SU-DHL-6 (cell line): ENCODE results near the gene DCTN2.

ENCODE experiments used
- H2AFZ ChIP-seq: fragments of 200-600 bp; sonication (generic); 2 replicates; pipeline ENCODE4 v1.6.1; 2014; ENCODE audit warnings: low read depth, mild to moderate bottlenecking, moderate library complexity, mixed read lengths, antibody characterized with exemption, low read length; ENCODE audit not compliant: severe bottlenecking
- H3F3A ChIP-seq: fragments of 200-600 bp; shearing (Covaris generic); 2 replicates; pipeline ENCODE4 v1.6.0; 2016; ENCODE audit warnings: antibody characterized with exemption, mild to moderate bottlenecking; ENCODE audit not compliant: insufficient read depth
- H3K27ac ChIP-seq: fragments of 200-600 bp; sonication (generic); 2 replicates; pipeline ENCODE4 v1.5.1; 2016; ENCODE audit warnings: low read depth, mild to moderate bottlenecking, low read length, moderate library complexity, mixed read lengths
- H3K27me3 ChIP-seq: fragments of 200-600 bp; sonication (generic), shearing (Covaris generic); 2 replicates; pipeline ENCODE4 v1.6.0; 2014; ENCODE audit warnings: mild to moderate bottlenecking, low read length
- H3K36me3 ChIP-seq: fragments of 200-600 bp; sonication (generic); 2 replicates; pipeline ENCODE4 v1.6.1; 2014; ENCODE audit warnings: mild to moderate bottlenecking, low read length, mixed read lengths
- H3K4me2 ChIP-seq: fragments of 300-600, 200-600 bp; shearing (Covaris generic), sonication (generic); 2 replicates; pipeline ENCODE4 v1.6.0; 2014; ENCODE audit warnings: low read length, low read depth, mild to moderate bottlenecking; ENCODE audit not compliant: poor library complexity, severe bottlenecking
- H3K4me3 ChIP-seq: fragments of 200-600 bp; sonication (generic); 2 replicates; pipeline ENCODE4 v1.5.1; 2014; ENCODE audit warnings: antibody characterized with exemption, low read length, mild to moderate bottlenecking, mixed read lengths; ENCODE audit not compliant: insufficient read depth, poor library complexity, severe bottlenecking
- H3K79me2 ChIP-seq: fragments of 200-600 bp; sonication (generic); 2 replicates; pipeline ENCODE4 v1.6.1; 2014; ENCODE audit warnings: mild to moderate bottlenecking, low read length, moderate library complexity; ENCODE audit not compliant: insufficient read depth
- H3K9ac ChIP-seq: fragments of 200-600 bp; sonication (generic); 2 replicates; pipeline ENCODE4 v1.7.0; 2014; ENCODE audit warnings: mild to moderate bottlenecking, low read length
- H3K9me2 ChIP-seq: fragments of 200-600 bp; sonication (generic); replicated peaks from 2 replicates; pipeline ENCODE4 v1.6.1; 2014; ENCODE audit warnings: low read length; ENCODE audit not compliant: insufficient read depth
- H3K9me3 ChIP-seq: fragments of 200-600 bp; sonication (generic); 2 replicates; pipeline ENCODE4 v1.6.1; 2014; ENCODE audit warnings: low read length, mixed read lengths; ENCODE audit not compliant: insufficient read depth
- H4K20me1 ChIP-seq: fragments of 200-600 bp; sonication (generic); 2 replicates; pipeline ENCODE4 v1.6.1; 2014; ENCODE audit warnings: low read depth, mild to moderate bottlenecking, antibody characterized with exemption, low read length, moderate library complexity, mixed read lengths
- EZH2phosphoT487 ChIP-seq: fragments of 200-600 bp; sonication (generic), shearing (Covaris generic); conservative IDR thresholded peaks from 2 replicates; pipeline ENCODE4 v1.6.1; 2018; ENCODE audit warnings: mild to moderate bottlenecking, antibody characterized with exemption, low read length, moderate library complexity, mixed read lengths
- TF ChIP-seq, protein P1 (sequence below): fragments of 200-600 bp; sonication (generic); IDR thresholded peaks from one replicate; pipeline ENCODE4 v1.5.1; 2017; ENCODE audit warnings: antibody characterized with exemption, mild to moderate bottlenecking, low read length, moderate library complexity; ENCODE audit not compliant: insufficient read depth, poor library complexity, severe bottlenecking

DCTN2 gene

DNA sequence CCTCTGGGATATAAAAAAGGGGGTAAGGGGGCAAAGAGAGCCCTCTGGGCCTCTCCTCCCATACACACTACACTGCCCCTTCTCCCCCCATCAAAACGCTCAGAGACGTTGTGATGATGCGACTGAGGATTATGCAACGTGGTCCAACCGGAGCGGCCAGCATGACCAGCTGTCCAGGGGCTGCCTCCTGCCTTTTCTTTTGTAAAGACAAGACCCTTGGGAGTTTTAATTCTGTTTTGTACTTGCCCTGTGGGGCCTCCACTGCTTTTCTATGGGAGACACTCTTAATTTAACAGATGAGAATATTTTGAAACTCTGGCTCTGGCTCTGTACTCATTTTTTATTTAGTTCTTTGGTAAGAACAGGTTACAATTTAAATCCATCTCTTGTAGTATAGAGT is 17.2 kb downstream of the DCTN2 start:
- Histone ChIP-seq H3K36me3 (no peaks in the 10 kb centered on the region; the same call in 1 of the 2 replicates), H3K27me3 (no peaks in the 10 kb centered on the region), H3K9ac (no peak overlapping the region), H3K79me2 (no peaks in the 10 kb centered on the region; the same call in 1 of the 2 replicates), H3K4me2 (no peak overlapping the region), H2AFZ (no peak overlapping the region), H3K4me3 (no peak overlapping the region), H3K9me2 (no peaks in the 10 kb centered on the region), H3K27ac (no peak overlapping the region), H3K9me3 (no peaks in the 10 kb centered on the region), H3F3A (peaks cover 12% of the 10 kb centered on the region; the same call in 1 of the 2 replicates), H4K20me1 (no peaks in the 10 kb centered on the region)
- TF ChIP-seq, protein P1, sequence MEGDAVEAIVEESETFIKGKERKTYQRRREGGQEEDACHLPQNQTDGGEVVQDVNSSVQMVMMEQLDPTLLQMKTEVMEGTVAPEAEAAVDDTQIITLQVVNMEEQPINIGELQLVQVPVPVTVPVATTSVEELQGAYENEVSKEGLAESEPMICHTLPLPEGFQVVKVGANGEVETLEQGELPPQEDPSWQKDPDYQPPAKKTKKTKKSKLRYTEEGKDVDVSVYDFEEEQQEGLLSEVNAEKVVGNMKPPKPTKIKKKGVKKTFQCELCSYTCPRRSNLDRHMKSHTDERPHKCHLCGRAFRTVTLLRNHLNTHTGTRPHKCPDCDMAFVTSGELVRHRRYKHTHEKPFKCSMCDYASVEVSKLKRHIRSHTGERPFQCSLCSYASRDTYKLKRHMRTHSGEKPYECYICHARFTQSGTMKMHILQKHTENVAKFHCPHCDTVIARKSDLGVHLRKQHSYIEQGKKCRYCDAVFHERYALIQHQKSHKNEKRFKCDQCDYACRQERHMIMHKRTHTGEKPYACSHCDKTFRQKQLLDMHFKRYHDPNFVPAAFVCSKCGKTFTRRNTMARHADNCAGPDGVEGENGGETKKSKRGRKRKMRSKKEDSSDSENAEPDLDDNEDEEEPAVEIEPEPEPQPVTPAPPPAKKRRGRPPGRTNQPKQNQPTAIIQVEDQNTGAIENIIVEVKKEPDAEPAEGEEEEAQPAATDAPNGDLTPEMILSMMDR: no peak
- no peak for TF ChIP-seq EZH2phosphoT487

DNA sequence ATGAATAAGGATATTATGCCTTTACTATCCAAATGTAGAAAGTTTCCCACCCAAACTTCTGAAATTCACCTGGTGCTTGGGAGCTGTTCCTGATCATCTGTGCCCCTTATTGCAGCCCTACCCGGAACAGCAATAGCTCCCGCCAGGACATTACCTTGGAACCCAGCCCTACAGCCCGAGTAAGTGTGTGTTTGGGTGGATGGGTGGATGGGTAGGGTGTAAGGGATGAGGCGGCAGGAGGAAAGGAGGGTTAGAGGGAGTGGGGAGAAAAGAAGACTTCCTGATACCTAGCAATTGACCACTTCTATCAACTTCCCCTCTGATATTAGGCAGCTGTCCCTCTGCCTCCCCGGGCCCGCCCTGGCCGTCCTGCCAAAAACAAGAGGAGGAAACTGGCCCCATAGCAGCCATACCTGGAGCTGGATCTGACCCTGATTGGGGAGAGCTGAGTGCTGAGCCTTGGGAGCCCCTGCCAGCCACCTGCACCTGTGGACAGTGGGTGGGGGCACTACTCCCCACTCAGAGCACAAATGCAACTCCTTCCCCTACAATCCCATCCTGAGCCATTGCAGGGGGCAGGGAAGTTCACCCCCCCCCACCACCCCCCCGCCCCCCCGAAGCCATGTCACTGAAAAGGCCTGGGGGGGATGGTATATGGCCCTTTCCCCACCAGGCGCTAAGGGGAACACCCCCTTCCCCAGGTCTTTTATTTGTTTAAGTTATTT is 18.0 kb downstream of the DCTN2 start:
- no peaks in the 10 kb centered on the region for H4K20me1 ChIP-seq
- no peak overlapping the region for H3K9ac ChIP-seq
- no peak overlapping the region for H3K4me2 ChIP-seq
- peaks cover 12% of the 10 kb centered on the region; the same call in 1 of the 2 replicates for H3F3A ChIP-seq
- no peaks in the 10 kb centered on the region for H3K27me3 ChIP-seq
- no peaks in the 10 kb centered on the region; the same call in 1 of the 2 replicates for H3K36me3 ChIP-seq
- TF ChIP-seq EZH2phosphoT487: no peak
- TF ChIP-seq, protein P1: no peak
- no peaks in the 10 kb centered on the region for H3K9me2 ChIP-seq
- peaks cover 4% of the 10 kb centered on the region; the same call in 1 of the 2 replicates for H3K79me2 ChIP-seq
- no peak overlapping the region for H3K27ac ChIP-seq
- H3K9me3 ChIP-seq: no peaks in the 10 kb centered on the region
- H2AFZ ChIP-seq: no peak overlapping the region
- no peak overlapping the region for H3K4me3 ChIP-seq

DNA sequence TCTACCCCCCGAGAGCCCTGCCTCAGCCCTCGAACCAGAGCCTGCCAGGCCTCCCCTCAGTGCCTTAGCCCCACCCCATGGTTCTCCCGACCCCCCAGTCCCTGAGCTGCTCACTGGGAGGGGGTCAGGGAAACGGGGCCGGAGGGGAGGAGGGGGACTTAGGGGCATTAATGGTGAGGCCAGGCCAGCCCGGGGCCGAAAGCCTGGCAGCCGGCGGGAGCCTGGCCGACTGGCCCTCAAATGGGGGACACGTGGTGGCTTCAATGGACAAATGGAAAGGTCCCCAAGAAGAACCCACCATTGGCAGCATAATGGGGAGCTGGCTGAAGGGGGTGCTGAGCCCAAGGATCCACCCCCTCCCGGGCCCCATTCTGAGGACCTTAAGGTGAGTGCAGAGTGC is 18.8 kb downstream of the DCTN2 start:
- Histone ChIP-seq H3K9me3 (no peaks in the 10 kb centered on the region), H3K27ac (no peak overlapping the region), H3K79me2 (peaks cover 11% of the 10 kb centered on the region), H3K4me2 (no peak overlapping the region), H3K9me2 (no peaks in the 10 kb centered on the region), H4K20me1 (no peaks in the 10 kb centered on the region), H3K9ac (no peak overlapping the region), H3F3A (peaks cover 21% of the 10 kb centered on the region), H2AFZ (no peak overlapping the region), H3K36me3 (no peaks in the 10 kb centered on the region; the same call in 1 of the 2 replicates), H3K4me3 (no peak overlapping the region), H3K27me3 (no peaks in the 10 kb centered on the region)
- no peak for TF ChIP-seq EZH2phosphoT487
- TF ChIP-seq, protein P1: no peak
